CD8-positive, alpha-beta memory T cell (primary cell): ENCODE data around the gene IGSF10. TPM values are rescaled to one million over a fixed set of nuclear protein-coding genes. Genes with fewer than 3 reads are reported as not detected.

Experiments
- CTCF ChIA-PET: fragments of 350-600 bp; sonication (Branson Sonifier 250); formaldehyde crosslinking; loops from one replicate; lab custom pipeline; 2021; ENCODE audit warnings: antibody characterized with exemption; lab: Charles Lee
- POLR2A ChIA-PET: fragments of 350-600 bp; sonication (Branson Sonifier 250); formaldehyde crosslinking; loops from one replicate; lab custom pipeline; 2021; ENCODE audit warnings: antibody characterized with exemption; lab: Charles Lee
- DNase-seq, 5 donors: peaks; one replicate each; pipeline versions ENCODE4 v3.0.0 to v3.0.0-alpha.2; 2020 to 2022; ENCODE audit warnings: mixed read lengths in 1 of 5
- H3K27ac ChIP-seq: one replicate; pipeline ENCODE4 v1.7.0; 2013; ENCODE audit warnings: low read depth, mild to moderate bottlenecking, low read length, moderate library complexity
- H3K27me3 ChIP-seq: 2 replicates; pipeline ENCODE4 v1.7.0; 2013; ENCODE audit warnings: low read length, mild to moderate bottlenecking; ENCODE audit not compliant: insufficient read depth, poor library complexity, severe bottlenecking
- H3K36me3 ChIP-seq: 2 replicates; pipeline ENCODE4 v1.7.0; 2013; ENCODE audit warnings: mild to moderate bottlenecking, low read length, moderate library complexity; ENCODE audit not compliant: insufficient read depth
- H3K4me1 ChIP-seq: 2 replicates; pipeline ENCODE4 v1.7.0; 2013; ENCODE audit warnings: mild to moderate bottlenecking, low read length, moderate library complexity; ENCODE audit not compliant: insufficient read depth
- H3K4me3 ChIP-seq: 2 replicates; pipeline ENCODE4 v1.7.0; 2013; ENCODE audit warnings: mild to moderate bottlenecking, low read length
- H3K9me3 ChIP-seq: 2 replicates; pipeline ENCODE4 v1.7.0; 2013; ENCODE audit warnings: mild to moderate bottlenecking, low read length
- H3K27ac Mint-ChIP-seq, 8 donors: one replicate each; pipeline ENCODE4 v1.8.0; 2020 to 2021; ENCODE audit warnings: mixed read lengths in 8 of 8, mild to moderate bottlenecking in 6 of 8, inconsistent platforms in 3 of 8, moderate library complexity in 3 of 8
- H3K27me3 Mint-ChIP-seq, 2 donors: one replicate each; pipeline ENCODE4 v1.8.0; 2020 to 2021; ENCODE audit warnings: mixed read lengths in 2 of 2, mild to moderate bottlenecking in 1 of 2, moderate library complexity in 1 of 2
- H3K36me3 Mint-ChIP-seq, 3 donors: one replicate each; pipeline ENCODE4 v1.8.0; 2020 to 2021; ENCODE audit warnings: mixed read lengths in 3 of 3, inconsistent platforms in 1 of 3, mild to moderate bottlenecking in 1 of 3
- H3K4me1 Mint-ChIP-seq, 3 donors: one replicate each; pipeline ENCODE4 v1.8.0; 2020 to 2021; ENCODE audit warnings: mixed read lengths in 3 of 3, inconsistent platforms in 1 of 3, mild to moderate bottlenecking in 1 of 3
- H3K4me3 Mint-ChIP-seq, 7 donors: one replicate each; pipeline ENCODE4 v1.8.0; 2020 to 2021; ENCODE audit warnings: mixed read lengths in 7 of 7, mild to moderate bottlenecking in 6 of 7, moderate library complexity in 4 of 7, inconsistent platforms in 2 of 7
- H3K9me3 Mint-ChIP-seq, 5 donors: one replicate each; pipeline ENCODE4 v1.8.0; 2020 to 2022; ENCODE audit warnings: mixed read lengths in 5 of 5, mild to moderate bottlenecking in 3 of 5, moderate library complexity in 2 of 5, inconsistent platforms in 1 of 5
- polyA plus RNA-seq: library from polyadenylated mRNA; unstranded; fragments of 300-500 nt; fragmentation: Illumina TruSeq; gene quantifications from one replicate; pipeline ENCODE4 v1.2.3, GENCODE V29; 2021
- total RNA-seq, 2 experiments: library from RNA; stranded (reverse); gene quantifications; one replicate each; pipeline ENCODE4 v1.2.3, GENCODE V29; 2021

Gene IGSF10
- total and polyA plus RNA-seq, 3 experiments from 2014 or later: not detected

DNA sequence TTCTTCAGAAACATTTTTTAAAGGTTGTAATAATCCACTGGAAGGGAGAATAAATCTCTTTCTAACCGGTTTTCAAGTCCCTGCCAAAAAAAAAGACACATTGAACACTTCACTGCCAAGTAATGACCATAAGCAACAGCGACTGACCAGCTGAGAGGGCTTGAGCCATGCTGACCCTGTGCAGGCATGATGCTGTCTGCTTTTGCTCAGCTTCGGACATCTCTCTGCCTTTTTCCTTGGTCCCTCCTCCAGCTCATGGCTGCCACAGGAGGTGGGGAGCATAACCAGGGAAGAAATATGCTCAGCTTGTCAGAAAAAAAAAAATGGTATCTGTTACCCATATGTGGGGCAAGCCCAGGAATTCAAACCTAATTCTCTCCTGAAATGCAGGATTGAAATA is 1.5 kb downstream of the IGSF10 start:
- no peak overlapping the region for H3K4me3 Mint-ChIP-seq
- no peak for DNase-seq
- no peak overlapping the region for H3K27ac Mint-ChIP-seq
- CTCF ChIA-PET: no interaction called here
- H3K36me3 Mint-ChIP-seq: no peaks in the 10 kb centered on the region
- Histone ChIP-seq H3K36me3 (no peaks in the 10 kb centered on the region), H3K4me1 (no peaks in the 10 kb centered on the region), H3K27ac (no peak overlapping the region), H3K27me3 (peaks cover 8% of the 10 kb centered on the region), H3K9me3 (no peaks in the 10 kb centered on the region), H3K4me3 (no peak overlapping the region)
- peaks cover 10 to 52% of the 10 kb centered on the region in 2 donors for H3K27me3 Mint-ChIP-seq
- H3K4me1 Mint-ChIP-seq: peaks cover 1 to 4% (median 4%) of the 10 kb centered on the region in 3 donors
- POLR2A ChIA-PET: no interaction called here
- no peaks in the 10 kb centered on the region for H3K9me3 Mint-ChIP-seq

DNA sequence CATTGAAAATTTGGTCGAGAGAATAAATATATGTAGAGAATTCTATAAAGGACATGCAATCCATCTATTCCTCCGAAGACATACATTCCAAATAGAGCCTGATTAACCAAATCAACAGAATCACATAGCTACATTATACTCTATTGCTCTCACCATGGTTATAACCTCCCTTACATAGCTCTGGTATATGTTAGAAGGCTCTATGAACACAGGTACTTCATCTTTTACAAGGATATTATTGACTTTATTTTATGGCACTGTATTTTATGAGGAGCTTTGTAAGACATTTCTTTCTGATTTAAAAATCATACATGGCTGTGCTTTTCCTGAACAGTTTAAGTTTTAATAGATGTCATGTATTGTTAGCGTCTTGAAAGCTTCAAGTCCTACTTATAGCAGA is 4.8 kb downstream of the IGSF10 start:
- no peak overlapping the region for H3K4me3 ChIP-seq
- Mint-ChIP-seq H3K27me3 (peaks cover 8 to 33% of the 10 kb centered on the region in 2 donors), H3K4me3 (no peak overlapping the region), H3K9me3 (no peaks in the 10 kb centered on the region), H3K36me3 (no peaks in the 10 kb centered on the region), H3K27ac (no peak overlapping the region), H3K4me1 (peaks cover 1 to 4% (median 4%) of the 10 kb centered on the region in 3 donors)
- CTCF ChIA-PET: no interaction called here
- no peaks in the 10 kb centered on the region for H3K4me1 ChIP-seq
- H3K9me3 ChIP-seq: no peaks in the 10 kb centered on the region
- POLR2A ChIA-PET: no interaction called here
- no peak overlapping the region for H3K27ac ChIP-seq
- no peak for DNase-seq
- peaks cover 4% of the 10 kb centered on the region for H3K27me3 ChIP-seq
- no peaks in the 10 kb centered on the region for H3K36me3 ChIP-seq

DNA sequence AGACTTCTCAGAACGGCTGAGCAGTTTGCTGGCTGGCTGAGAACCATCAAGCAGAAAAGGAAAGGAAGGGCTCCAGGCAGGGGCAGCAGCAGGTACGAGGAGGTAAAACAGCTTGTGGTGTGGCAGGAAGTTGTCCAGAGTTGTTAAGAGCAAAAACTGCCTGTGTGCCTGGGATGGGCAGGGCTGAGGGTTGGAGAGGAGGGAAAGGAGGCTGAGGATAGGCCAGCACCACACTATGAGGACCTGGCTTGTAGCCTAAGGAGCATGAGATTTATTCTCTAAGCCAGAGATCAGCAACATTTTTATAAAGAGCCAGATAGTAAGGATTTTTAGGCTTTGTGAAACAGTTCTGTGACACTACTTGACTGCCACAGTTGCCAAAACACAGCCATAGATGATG is 8.0 kb downstream of the IGSF10 start:
- Mint-ChIP-seq H3K27ac (no peak overlapping the region), H3K4me1 (no peaks in the 10 kb centered on the region), H3K36me3 (no peaks in the 10 kb centered on the region), H3K27me3 (peaks cover 0 to 33% of the 10 kb centered on the region in 2 donors), H3K9me3 (no peaks in the 10 kb centered on the region), H3K4me3 (no peak overlapping the region)
- ChIA-PET POLR2A (no interaction called here), CTCF (interaction anchor here (1.2 kb wide), 1 partner anchor 15 kb away, joined by 4 read pairs; no protein-coding TSS in a partner anchor)
- no peak overlapping the region for H3K4me3 ChIP-seq
- H3K9me3 ChIP-seq: no peaks in the 10 kb centered on the region
- H3K27ac ChIP-seq: no peak overlapping the region
- no peak for DNase-seq
- H3K4me1 ChIP-seq: no peaks in the 10 kb centered on the region
- no peaks in the 10 kb centered on the region for H3K36me3 ChIP-seq
- no peaks in the 10 kb centered on the region for H3K27me3 ChIP-seq

DNA sequence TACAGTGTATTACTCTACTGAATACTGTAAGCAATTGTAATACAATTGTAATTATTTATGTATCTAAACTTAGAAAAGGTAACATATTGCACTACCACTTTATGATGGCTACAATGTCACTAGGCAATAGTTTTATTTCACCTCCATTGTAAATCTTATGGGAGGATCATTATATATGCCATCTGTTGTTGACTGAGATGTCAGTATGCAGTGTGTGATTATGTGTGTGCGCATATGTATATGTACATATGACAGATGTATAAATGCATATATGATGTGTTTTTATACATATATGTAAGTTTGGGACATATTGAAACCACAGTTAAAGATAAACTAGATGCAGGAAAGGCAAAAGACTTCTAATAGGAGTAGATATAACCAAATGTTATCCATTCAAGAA is 8.5 kb downstream of the IGSF10 start:
- H3K27me3 Mint-ChIP-seq: peaks cover 0 to 37% of the 10 kb centered on the region in 2 donors
- no peaks in the 10 kb centered on the region for H3K9me3 Mint-ChIP-seq
- no peaks in the 10 kb centered on the region for H3K36me3 Mint-ChIP-seq
- Histone ChIP-seq H3K27ac (no peak overlapping the region), H3K36me3 (no peaks in the 10 kb centered on the region), H3K9me3 (no peaks in the 10 kb centered on the region), H3K27me3 (no peaks in the 10 kb centered on the region), H3K4me3 (no peak overlapping the region), H3K4me1 (no peaks in the 10 kb centered on the region)
- no peak for DNase-seq
- ChIA-PET POLR2A (no interaction called here), CTCF (no interaction called here)
- no peak overlapping the region for H3K27ac Mint-ChIP-seq
- no peak overlapping the region for H3K4me3 Mint-ChIP-seq
- H3K4me1 Mint-ChIP-seq: no peaks in the 10 kb centered on the region

DNA sequence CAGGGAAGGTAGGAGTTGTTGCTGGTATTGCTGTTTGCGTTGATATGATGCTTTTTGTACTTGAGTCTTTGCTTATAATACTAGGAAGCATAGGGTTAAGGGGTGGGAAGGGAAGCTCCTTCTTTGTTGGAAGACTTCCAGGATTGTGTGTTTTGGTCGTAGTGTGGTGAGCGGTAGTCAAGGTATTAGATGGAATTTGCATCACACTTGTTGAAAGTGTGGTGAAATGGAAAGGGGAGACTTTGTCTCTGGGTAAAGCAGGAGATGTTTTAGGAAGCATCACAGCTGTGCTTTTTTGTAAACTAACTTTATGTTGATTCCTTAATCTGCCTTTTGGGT is 14.9 kb downstream of the IGSF10 start:
- no peak for DNase-seq
- CTCF ChIA-PET: no interaction called here
- POLR2A ChIA-PET: no interaction called here
- H3K36me3 ChIP-seq: no peaks in the 10 kb centered on the region
- Mint-ChIP-seq H3K4me1 (no peaks in the 10 kb centered on the region), H3K36me3 (no peaks in the 10 kb centered on the region), H3K4me3 (no peak overlapping the region), H3K9me3 (no peaks in the 10 kb centered on the region), H3K27me3 (peaks cover 5 to 49% of the 10 kb centered on the region in 2 donors), H3K27ac (no peak overlapping the region)
- no peak overlapping the region for H3K4me3 ChIP-seq
- no peaks in the 10 kb centered on the region for H3K27me3 ChIP-seq
- H3K9me3 ChIP-seq: no peaks in the 10 kb centered on the region
- H3K4me1 ChIP-seq: no peaks in the 10 kb centered on the region
- no peak overlapping the region for H3K27ac ChIP-seq

DNA sequence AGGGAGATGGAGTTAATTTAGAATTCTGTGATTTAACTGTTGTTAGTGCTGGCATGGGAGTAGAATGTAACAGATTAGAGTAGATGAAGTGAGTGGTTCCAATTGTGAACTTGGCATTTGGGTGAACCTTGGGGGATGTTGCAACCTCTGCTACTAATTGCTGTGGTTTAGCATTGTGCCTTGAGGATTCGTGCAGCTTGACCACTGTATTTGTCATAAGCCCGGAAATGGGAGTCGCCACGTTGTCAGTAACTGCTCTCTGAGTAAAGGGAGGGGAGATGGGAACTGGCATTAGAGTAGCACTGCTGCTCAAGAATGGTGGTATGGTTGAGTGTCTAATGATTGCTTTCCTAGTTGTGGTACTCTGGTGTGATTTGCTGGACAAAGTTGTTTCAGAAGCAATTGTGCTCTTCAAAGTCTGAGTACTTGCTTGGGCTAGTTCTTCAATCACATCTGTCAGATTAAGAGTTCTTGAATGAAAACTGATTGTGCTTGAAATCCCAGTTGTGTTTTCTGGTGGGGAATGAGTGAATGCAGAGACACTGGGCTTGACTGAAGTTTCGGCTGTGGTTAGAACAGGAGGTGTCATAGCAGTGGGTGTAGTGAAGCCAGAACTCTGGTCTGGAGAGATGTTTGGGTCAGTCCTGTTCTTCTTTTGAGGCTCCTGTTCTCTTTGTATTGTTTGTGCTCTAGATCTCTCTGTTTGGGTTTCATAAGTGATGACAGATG is 15.4 kb downstream of the IGSF10 start:
- CTCF ChIA-PET: no interaction called here
- no peak overlapping the region for H3K4me3 Mint-ChIP-seq
- no peak overlapping the region for H3K4me3 ChIP-seq
- H3K36me3 ChIP-seq: no peaks in the 10 kb centered on the region
- H3K27me3 ChIP-seq: no peaks in the 10 kb centered on the region
- no peaks in the 10 kb centered on the region for H3K9me3 ChIP-seq
- POLR2A ChIA-PET: no interaction called here
- no peak for DNase-seq
- H3K36me3 Mint-ChIP-seq: no peaks in the 10 kb centered on the region
- H3K4me1 Mint-ChIP-seq: no peaks in the 10 kb centered on the region
- no peak overlapping the region for H3K27ac Mint-ChIP-seq
- H3K9me3 Mint-ChIP-seq: no peaks in the 10 kb centered on the region
- peaks cover 5 to 47% of the 10 kb centered on the region in 2 donors for H3K27me3 Mint-ChIP-seq
- H3K4me1 ChIP-seq: no peaks in the 10 kb centered on the region
- H3K27ac ChIP-seq: no peak overlapping the region

DNA sequence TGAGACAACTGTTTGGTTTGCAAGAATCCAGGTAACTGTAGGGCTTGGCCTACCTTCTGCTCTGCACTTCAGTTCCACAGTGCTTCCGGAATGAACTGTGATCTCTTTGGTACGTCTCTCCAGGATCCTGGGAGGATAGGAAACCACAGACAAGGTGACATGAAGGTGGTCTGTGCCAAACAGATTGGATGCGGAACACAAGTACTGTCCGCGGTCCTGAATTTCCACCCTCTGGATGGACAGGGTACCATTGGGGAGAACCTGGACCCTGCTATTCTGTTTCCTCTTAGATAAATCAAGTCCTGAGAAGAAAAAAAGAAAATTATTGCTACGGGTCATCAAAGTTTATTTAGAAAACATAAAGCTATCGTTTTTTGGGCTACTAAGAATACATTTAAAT is 17.3 kb downstream of the IGSF10 start:
- Histone ChIP-seq H3K27me3 (no peaks in the 10 kb centered on the region), H3K27ac (no peak overlapping the region), H3K9me3 (no peaks in the 10 kb centered on the region), H3K36me3 (no peaks in the 10 kb centered on the region), H3K4me3 (no peak overlapping the region), H3K4me1 (no peaks in the 10 kb centered on the region)
- Mint-ChIP-seq H3K27me3 (peaks cover 5 to 41% of the 10 kb centered on the region in 2 donors), H3K9me3 (no peaks in the 10 kb centered on the region), H3K36me3 (no peaks in the 10 kb centered on the region), H3K4me1 (no peaks in the 10 kb centered on the region), H3K27ac (no peak overlapping the region), H3K4me3 (no peak overlapping the region)
- ChIA-PET POLR2A (no interaction called here), CTCF (no interaction called here)
- no peak for DNase-seq

DNA sequence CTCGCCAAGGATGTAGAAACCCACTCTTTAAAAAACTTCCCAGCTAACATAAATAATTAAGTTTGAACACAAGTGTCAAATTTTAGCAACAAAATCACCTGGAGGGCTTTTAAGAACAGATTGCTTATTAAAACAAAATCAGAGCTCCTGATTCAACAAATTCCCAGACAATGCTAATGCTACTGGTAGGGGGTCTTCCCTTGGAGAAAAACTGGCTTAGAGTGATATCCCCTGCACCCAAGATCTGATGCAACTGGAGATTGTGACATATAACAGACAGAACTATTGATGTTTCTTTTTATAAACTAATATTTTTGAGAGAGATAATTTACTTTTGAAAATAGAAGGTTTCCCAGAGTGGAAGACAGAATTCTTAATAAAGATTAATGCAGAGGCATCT is 19.9 kb downstream of the IGSF10 start:
- Mint-ChIP-seq H3K4me1 (no peaks in the 10 kb centered on the region), H3K4me3 (no peak overlapping the region), H3K9me3 (no peaks in the 10 kb centered on the region), H3K36me3 (no peaks in the 10 kb centered on the region), H3K27me3 (peaks cover 5 to 18% of the 10 kb centered on the region in 2 donors), H3K27ac (no peak overlapping the region)
- CTCF ChIA-PET: interaction anchor here (1.2 kb wide), 1 partner anchor 478 kb away, joined by 3 read pairs; no protein-coding TSS in a partner anchor
- no peak overlapping the region for H3K4me3 ChIP-seq
- H3K9me3 ChIP-seq: no peaks in the 10 kb centered on the region
- H3K4me1 ChIP-seq: no peaks in the 10 kb centered on the region
- H3K27me3 ChIP-seq: no peaks in the 10 kb centered on the region
- no peaks in the 10 kb centered on the region for H3K36me3 ChIP-seq
- no peak for DNase-seq
- POLR2A ChIA-PET: no interaction called here
- H3K27ac ChIP-seq: no peak overlapping the region
